Sigmoid colon (tissue), 7 donors: ENCODE data around the gene PLOD1. TPM values are rescaled to one million over a fixed set of nuclear protein-coding genes. Genes with fewer than 3 reads are reported as not detected.

ENCODE experiments used
- DNase-seq: peaks from one replicate; pipeline ENCODE4 v3.0.0-alpha.2; 2019
- H3K27ac ChIP-seq, 4 donors: fragments of 200-600 bp; sonication (generic); one replicate each; pipeline ENCODE4 v1.5.1; 2016 to 2019; ENCODE audit warnings: mild to moderate bottlenecking in 1 of 4
- H3K27me3 ChIP-seq, 3 donors: fragments of 200-600 bp; sonication (generic); one replicate each; pipeline ENCODE4 v1.5.1; 2019; ENCODE audit warnings: mild to moderate bottlenecking in 1 of 3
- H3K36me3 ChIP-seq, 4 donors: fragments of 200-600 bp; sonication (generic); one replicate each; pipeline ENCODE4 v1.5.1; 2016 to 2019
- H3K4me1 ChIP-seq, 4 donors: fragments of 200-600 bp; sonication (generic); one replicate each; pipeline ENCODE4 v1.5.1; 2017 to 2019
- H3K4me3 ChIP-seq, 4 donors: fragments of 200-600 bp; sonication (generic); one replicate each; pipeline ENCODE4 v1.5.1; 2017 to 2019; ENCODE audit warnings: mild to moderate bottlenecking in 2 of 4, moderate library complexity in 1 of 4
- H3K9me3 ChIP-seq, 4 donors: fragments of 200-600 bp in 3 of 4; sonication (generic) in 3 of 4; one replicate each; pipeline versions ENCODE4 v1.5.1 to v1.6.1; 2013 to 2019
- CTCF ChIP-seq, 4 experiments: fragments of 450-650 bp in 3 of 4; fragments of 200-600 bp in 1 of 4; IDR thresholded peaks; one replicate each; pipeline ENCODE4 v1.5.1; 2016 to 2019; ENCODE audit warnings: antibody characterized with exemption in 4 of 4, mild to moderate bottlenecking in 3 of 4, moderate library complexity in 2 of 4
- EP300 ChIP-seq, 4 donors: sonication (generic); formaldehyde crosslinking; IDR thresholded peaks; one replicate each; pipeline ENCODE4 v1.6.1; 2017; ENCODE audit warnings: antibody characterized with exemption in 4 of 4
- POLR2A ChIP-seq, 2 donors: fragments of 450-650 bp; IDR thresholded peaks; one replicate each; pipeline ENCODE4 v1.6.1; 2016; ENCODE audit warnings: antibody characterized with exemption in 2 of 2, mild to moderate bottlenecking in 2 of 2, moderate library complexity in 2 of 2
- POLR2AphosphoS5 ChIP-seq, 4 donors: sonication (generic); formaldehyde crosslinking; IDR thresholded peaks; one replicate each; pipeline ENCODE4 v1.6.1; 2017; ENCODE audit warnings: antibody characterized with exemption in 4 of 4
- WGBS, 2 donors: extraction: QIAGEN DNeasy Blood & Tissue Kit; methylation state at CpG; one replicate each; pipeline ENCODE4 v1.1.7; 2013; 5-methylcytosine and 5-hydroxymethylcytosine counted together
- intact Hi-C: fragments of 100-400 bp; cut with DNase I; formaldehyde crosslinking; loops from one replicate; pipeline ENCODE4 v1.15.1; 2023
- polyA plus RNA-seq, 3 donors: library from polyadenylated mRNA; stranded (reverse); fragments of 200-250 nt; gene quantifications; one replicate each; pipeline ENCODE4 v1.2.3, GENCODE V29; 2013
- total RNA-seq, 4 donors: library from RNA; depleted of rRNA; stranded (reverse); fragments of >200 nt; gene quantifications; one replicate each; pipeline ENCODE4 v1.1.0, GENCODE V29; 2016
- donor health status: healthy with polysubstance abuse.
- donor health status: Bipolar disorder and iron deficiency.
- donor health status: healthy.

PLOD1 gene
- total and polyA plus RNA-seq, 7 donors: 5.4 to 76.2 (median 41.1) TPM

GRCh38 chr1:11984576-11984975 is 50.1 kb downstream of the PLOD1 start:
- no peak overlapping the region for H3K4me3 ChIP-seq
- H3K9me3 ChIP-seq: no peaks in the 10 kb centered on the region
- intact Hi-C loops: no loop called here
- H3K27ac ChIP-seq: peak overlapping the region in 2 of 4 donors; percentile 3 to 90
- TF ChIP-seq POLR2A (IDR thresholded peaks at IDR 0.05) (no peak), CTCF (IDR thresholded peaks at IDR 0.05) (no peak), EP300 (IDR thresholded peaks at IDR 0.05) (no peak), POLR2AphosphoS5 (IDR thresholded peaks at IDR 0.05) (no peak)
- no peak for DNase-seq
- H3K4me1 ChIP-seq: peaks cover 0 to 51% (median 35%) of the 10 kb centered on the region in 4 donors
- WGBS, 2 donors: 28 to 78% methylated on average over 6 of the region's 6 CpGs
- peaks cover 8 to 68% (median 31%) of the 10 kb centered on the region in 4 donors for H3K36me3 ChIP-seq
- H3K27me3 ChIP-seq: no peaks in the 10 kb centered on the region

DNA sequence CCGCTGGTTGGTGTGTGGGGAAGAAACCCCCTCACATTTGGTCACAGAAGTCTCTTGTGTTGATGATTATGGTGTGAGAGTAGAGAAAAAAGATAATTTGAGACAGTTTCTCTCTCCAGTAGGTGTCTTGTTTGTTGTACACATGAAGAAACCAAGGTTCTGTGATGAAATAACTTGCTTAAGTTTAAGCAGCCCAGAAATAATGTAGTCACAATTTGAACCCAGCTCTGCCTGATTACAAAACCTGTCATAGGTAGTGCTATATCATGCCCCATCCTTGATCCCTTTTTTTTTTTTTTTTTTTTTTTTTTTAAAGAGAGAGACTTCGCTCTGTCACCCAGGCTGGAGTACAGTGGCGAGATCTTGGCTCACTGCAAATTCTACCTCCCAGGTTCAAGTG is 50.7 kb downstream of the PLOD1 start:
- no peak for TF ChIP-seq POLR2AphosphoS5 (IDR thresholded peaks at IDR 0.05)
- TF ChIP-seq CTCF (IDR thresholded peaks at IDR 0.05): no peak
- TF ChIP-seq POLR2A (IDR thresholded peaks at IDR 0.05): no peak
- TF ChIP-seq EP300 (IDR thresholded peaks at IDR 0.05): no peak
- intact Hi-C loops: no loop called here
- H3K9me3 ChIP-seq: no peaks in the 10 kb centered on the region
- no peak overlapping the region for H3K4me3 ChIP-seq
- peak overlapping the region in 2 of 4 donors; percentile 3 to 90 for H3K27ac ChIP-seq
- 63 to 94% methylated on average over 3 of the region's 3 CpGs for WGBS, 2 donors
- H3K4me1 ChIP-seq: peaks cover 0 to 55% (median 39%) of the 10 kb centered on the region in 4 donors
- peaks cover 12 to 74% (median 37%) of the 10 kb centered on the region in 4 donors for H3K36me3 ChIP-seq
- H3K27me3 ChIP-seq: no peaks in the 10 kb centered on the region
- DNase-seq: no peak

GRCh38 chr1:11985851-11986250 is 51.3 kb downstream of the PLOD1 start:
- Histone ChIP-seq H3K27me3 (no peaks in the 10 kb centered on the region), H3K4me3 (no peak overlapping the region), H3K36me3 (peaks cover 16 to 80% (median 38%) of the 10 kb centered on the region in 4 donors), H3K27ac (peak overlapping the region in 1 of 4 donors; percentile 90), H3K9me3 (no peaks in the 10 kb centered on the region), H3K4me1 (peaks cover 0 to 58% (median 44%) of the 10 kb centered on the region in 4 donors)
- intact Hi-C loops: no loop called here
- TF ChIP-seq CTCF (IDR thresholded peaks at IDR 0.05) (no peak), POLR2A (IDR thresholded peaks at IDR 0.05) (no peak), EP300 (IDR thresholded peaks at IDR 0.05) (no peak), POLR2AphosphoS5 (IDR thresholded peaks at IDR 0.05) (no peak)
- 68 to 89% methylated on average over 7 of the region's 7 CpGs for WGBS, 2 donors
- DNase-seq: no peak

DNA sequence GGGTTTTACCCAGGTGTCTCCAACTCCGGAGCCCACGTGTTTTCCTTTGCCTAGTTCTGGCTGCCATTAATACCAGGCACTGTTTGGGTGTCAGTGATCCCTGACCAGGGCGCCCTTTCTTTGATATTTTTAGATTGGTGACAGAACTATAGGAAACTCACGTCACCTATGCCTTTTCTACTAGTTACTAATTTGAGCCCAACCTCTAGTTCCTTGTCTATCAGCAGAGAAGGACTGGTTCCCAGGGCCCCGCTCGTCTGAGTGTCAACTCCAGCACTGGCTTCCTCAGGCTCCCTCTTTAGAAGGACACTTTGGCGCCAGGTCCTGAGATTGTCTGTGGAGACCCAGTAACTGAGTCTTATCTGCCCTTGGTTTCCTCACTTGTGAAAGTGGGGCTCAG is 55.2 kb downstream of the PLOD1 start:
- TF ChIP-seq CTCF (IDR thresholded peaks at IDR 0.05) (no peak), POLR2AphosphoS5 (IDR thresholded peaks at IDR 0.05) (no peak), POLR2A (IDR thresholded peaks at IDR 0.05) (no peak), EP300 (IDR thresholded peaks at IDR 0.05) (no peak)
- no peaks in the 10 kb centered on the region for H3K9me3 ChIP-seq
- intact Hi-C loops: no loop called here

More for the DNA sequence above, 55.2 kb downstream of the PLOD1 start:
- peak overlapping the region; percentile 47 to 90 (median 74) for H3K27ac ChIP-seq
- peaks cover 0 to 28% (median 22%) of the 10 kb centered on the region in 4 donors for H3K4me1 ChIP-seq
- H3K36me3 ChIP-seq: peaks cover 27 to 85% (median 37%) of the 10 kb centered on the region in 4 donors
- H3K27me3 ChIP-seq: no peaks in the 10 kb centered on the region
- H3K4me3 ChIP-seq: no peak overlapping the region
- 93 to 95% methylated on average over 7 of the region's 7 CpGs for WGBS, 2 donors
- no peak for DNase-seq
